ES-I3 (cell line): ENCODE results near the gene IQSEC1.

Experiments used
- H3K36me3 ChIP-seq: 2 replicates; pipeline ENCODE4 v1.6.1; 2013; ENCODE audit warnings: mild to moderate bottlenecking, low read length, control low read depth, moderate library complexity; ENCODE audit not compliant: insufficient read depth
- H3K4me1 ChIP-seq: 2 replicates; pipeline ENCODE4 v1.6.1; 2013; ENCODE audit warnings: mild to moderate bottlenecking, control low read depth, low read length; ENCODE audit not compliant: insufficient read depth
- H3K9ac ChIP-seq: 2 replicates; pipeline ENCODE4 v1.6.1; 2013; ENCODE audit warnings: low read depth, mild to moderate bottlenecking, low read length, moderate library complexity
- H3K9me3 ChIP-seq: 2 replicates; pipeline ENCODE4 v1.6.1; 2013; ENCODE audit warnings: mild to moderate bottlenecking, low read length, moderate library complexity; ENCODE audit not compliant: control insufficient read depth, insufficient read depth

Gene IQSEC1

DNA sequence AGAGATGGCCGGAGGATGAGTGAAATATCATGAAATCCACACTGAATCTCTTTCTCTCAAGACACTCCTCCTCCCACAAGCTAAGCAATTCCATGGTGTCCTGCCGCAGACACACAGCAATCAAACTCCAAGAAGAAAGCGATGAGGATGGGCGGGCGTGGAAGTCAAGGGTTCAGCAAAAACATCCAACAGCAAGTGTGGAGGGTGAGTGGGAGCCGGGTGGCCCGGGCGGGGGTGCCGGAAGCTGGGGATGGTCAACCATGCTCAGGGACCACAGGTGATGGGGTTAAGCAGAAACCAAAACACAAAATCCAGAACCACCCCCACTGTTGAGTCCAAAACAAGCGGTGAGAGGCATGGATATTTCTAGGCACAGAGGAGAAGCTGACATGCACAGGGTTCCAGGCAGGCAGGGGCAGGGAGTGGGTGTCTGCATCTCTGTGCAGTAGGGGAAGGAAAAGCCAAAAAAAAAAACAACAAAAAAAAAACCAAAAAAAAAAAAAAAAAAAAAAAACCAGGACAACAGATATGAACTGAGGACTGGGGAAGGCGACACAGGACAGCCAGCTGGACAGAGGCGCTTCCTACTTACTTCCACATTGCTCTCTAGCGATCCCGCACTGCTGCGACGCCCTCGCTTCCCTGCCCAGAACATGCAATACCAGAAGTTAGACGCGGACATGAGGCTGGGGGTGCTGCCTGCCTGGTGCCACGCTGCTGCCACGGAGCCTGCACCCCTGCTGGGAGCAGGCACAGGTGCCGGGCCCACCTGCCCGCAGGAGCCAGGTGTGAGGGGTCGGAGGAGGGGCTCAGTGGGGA, 170.8 kb downstream of the IQSEC1 start:
- Histone ChIP-seq H3K4me1 (peaks cover 2% of the 10 kb centered on the region; the same call in 1 of the 2 replicates), H3K9me3 (no peaks in the 10 kb centered on the region), H3K36me3 (no peaks in the 10 kb centered on the region), H3K9ac (no peak overlapping the region)

DNA sequence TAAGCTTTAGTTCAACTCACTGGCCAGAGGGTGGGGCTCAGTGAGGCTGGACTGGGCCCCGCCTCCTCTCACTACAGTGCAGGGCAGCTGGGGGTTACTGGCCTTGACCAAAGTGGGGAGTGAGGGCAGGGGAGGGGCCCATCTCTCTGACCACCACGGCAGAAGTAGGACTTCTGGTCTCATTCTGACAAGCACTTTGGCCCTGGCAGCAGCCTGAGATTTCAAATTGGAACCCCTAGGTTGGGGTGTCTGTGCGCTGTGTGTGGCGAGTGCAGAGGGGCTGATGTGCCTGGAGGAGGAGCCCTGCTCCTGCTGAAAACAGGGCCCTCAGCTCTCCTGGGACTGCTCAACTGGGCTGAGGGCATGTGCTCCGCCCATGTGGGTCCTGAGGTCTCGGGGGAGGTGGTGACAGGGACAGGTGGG, 171.6 kb downstream of the IQSEC1 start:
- Histone ChIP-seq H3K4me1 (peaks cover 4% of the 10 kb centered on the region; the same call in 1 of the 2 replicates), H3K9ac (no peak overlapping the region), H3K9me3 (no peaks in the 10 kb centered on the region), H3K36me3 (no peaks in the 10 kb centered on the region)

DNA sequence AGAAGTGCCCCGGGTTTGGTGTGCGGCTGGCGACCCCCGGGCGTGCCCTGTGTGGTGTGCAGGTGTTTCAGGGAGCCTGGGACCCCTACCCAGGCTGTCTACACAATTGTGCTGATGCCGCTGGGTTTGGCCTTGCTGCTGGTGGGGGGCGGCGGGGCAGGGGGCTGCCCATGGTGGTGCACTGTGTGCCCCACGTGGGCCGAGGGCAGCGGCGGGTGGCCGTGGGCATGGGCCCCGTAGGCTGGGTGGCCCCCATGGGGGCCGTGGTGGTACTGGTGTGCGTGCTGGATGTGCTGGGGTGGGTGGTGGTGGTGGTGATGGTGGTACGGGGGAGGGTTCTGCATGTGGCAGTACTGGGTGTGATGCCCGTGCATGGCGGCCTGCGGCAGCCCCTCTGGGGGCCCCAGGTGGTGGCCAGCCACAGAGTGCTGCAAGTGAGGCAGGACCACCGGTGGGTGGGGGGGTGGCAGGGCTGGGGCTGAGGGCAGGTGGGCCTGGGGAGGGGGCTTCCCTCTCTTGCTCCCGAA, 172.3 kb downstream of the IQSEC1 start:
- Histone ChIP-seq H3K4me1 (peaks cover 4% of the 10 kb centered on the region; the same call in 1 of the 2 replicates), H3K9me3 (no peaks in the 10 kb centered on the region), H3K36me3 (no peaks in the 10 kb centered on the region), H3K9ac (no peak overlapping the region)

DNA sequence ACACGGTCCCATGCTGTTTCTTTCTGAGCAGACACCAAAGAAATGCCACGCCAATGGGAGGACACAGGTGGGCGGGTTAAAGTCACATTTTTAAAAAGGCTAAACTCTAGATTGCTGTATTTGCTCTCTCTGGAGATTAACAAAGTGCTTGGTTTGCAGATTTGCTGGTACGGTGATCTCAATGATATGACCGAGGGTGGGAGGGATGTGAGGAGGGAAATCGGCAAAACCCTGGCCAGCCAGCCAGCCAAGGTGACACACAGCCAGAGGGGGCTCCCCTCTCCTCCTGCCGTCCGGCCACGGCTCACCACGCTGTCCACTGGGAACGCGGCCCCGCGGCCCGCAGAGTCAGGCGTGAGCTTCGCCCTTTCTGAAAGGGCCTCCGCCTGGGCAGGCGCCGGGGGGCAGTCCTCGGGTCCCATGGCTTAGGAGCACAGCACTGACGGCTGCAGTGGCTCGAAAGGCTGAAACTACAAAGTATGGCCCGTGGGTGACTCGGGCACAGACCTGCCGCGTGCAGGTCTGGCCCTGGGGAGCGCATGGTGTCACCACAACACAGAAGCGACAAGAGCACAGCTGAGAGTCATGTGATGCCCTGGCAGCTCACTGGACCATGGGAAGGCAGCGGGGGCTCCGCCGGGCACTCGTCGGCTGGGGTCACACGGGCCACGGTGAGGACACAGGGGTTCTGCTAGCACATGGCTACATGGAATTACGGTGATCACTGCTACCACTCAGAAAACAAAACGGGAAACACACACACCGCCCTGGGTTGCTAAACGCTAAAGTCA, 174.1 kb downstream of the IQSEC1 start:
- H3K9me3 ChIP-seq, result no peaks in the 10 kb centered on the region
- H3K4me1 ChIP-seq, result peaks cover 9% of the 10 kb centered on the region; the same call in 1 of the 2 replicates
- H3K36me3 ChIP-seq, result no peaks in the 10 kb centered on the region
- H3K9ac ChIP-seq, result no peak overlapping the region

DNA sequence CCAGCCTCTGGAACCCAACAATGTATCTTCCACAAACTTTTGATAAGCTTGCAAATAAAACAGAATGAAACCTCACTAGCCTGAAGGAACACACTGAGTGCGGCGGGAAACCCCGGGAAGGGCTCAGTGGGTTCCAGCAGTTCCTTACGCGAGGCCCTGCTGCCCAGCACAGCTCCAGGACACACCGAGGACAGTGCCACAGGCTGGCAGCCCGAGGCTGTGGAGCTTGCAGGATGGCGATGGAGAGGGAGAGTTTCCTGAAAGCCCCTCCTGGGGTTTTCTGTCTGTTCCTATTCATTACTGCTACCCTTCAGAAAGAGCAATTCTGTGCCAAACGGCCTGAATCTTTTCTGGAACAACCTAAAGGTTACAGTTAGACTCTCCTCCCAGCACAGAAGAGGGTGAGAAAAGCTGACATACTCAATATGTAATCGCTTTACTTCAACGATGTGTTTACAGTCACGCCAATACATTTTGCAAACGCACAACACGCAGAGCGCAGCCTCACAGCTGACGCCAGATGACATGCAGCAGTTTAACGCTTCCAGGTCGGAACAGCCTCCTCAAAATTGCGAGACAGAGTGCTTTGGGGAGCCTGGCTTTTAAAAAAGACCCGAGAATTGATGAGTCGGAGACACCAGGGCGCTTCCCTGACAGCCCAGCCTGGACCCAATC, 174.8 kb downstream of the IQSEC1 start:
- Histone ChIP-seq H3K36me3 (no peaks in the 10 kb centered on the region; the same call in 1 of the 2 replicates), H3K4me1 (peaks cover 9% of the 10 kb centered on the region; the same call in 1 of the 2 replicates), H3K9ac (no peak overlapping the region), H3K9me3 (no peaks in the 10 kb centered on the region)

DNA sequence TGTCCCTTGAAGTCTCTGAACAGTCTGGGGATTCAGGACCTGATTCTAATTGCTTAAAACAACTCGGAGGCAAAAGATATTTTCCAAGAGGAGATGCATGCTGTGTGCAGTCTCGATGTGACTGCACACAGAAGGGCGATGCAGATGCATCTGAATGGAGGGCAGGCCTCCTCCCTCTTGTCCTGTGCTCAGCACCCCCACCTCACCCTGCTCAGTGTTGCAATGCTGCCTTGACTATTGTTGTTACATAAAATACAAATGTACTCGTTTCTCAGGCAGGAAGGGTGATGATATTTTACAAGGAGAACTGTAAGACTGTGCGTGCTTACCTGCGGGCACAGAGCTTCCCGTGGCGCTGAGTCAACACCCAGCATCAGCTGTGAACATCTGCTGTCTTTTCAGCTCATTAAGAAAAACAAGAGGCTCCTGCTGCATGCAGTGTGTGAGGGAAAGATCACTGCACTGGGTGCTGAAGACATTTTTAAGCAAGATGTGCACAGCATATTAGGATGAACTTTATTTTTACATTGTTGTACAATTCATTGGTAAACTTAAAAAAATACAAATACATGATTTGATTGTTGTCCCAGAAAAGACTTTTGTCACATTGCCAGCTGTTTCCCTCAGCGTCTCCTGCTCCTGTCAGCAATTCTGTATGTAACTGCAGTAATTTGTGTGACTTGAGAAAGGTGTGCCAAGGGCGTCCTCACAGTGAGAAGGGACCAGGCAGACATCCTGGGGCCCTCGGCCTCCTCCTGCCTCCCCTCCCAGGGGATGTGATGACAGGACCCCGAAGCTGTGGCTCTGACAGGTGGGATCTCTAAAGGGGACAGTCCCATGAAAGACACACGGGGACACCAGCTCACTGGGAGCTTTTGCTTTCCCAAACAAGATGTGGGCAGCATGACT, 175.6 kb downstream of the IQSEC1 start:
- Histone ChIP-seq H3K9me3 (no peaks in the 10 kb centered on the region), H3K4me1 (peaks cover 9% of the 10 kb centered on the region; the same call in 1 of the 2 replicates), H3K9ac (no peak overlapping the region), H3K36me3 (no peaks in the 10 kb centered on the region; the same call in 1 of the 2 replicates)

DNA sequence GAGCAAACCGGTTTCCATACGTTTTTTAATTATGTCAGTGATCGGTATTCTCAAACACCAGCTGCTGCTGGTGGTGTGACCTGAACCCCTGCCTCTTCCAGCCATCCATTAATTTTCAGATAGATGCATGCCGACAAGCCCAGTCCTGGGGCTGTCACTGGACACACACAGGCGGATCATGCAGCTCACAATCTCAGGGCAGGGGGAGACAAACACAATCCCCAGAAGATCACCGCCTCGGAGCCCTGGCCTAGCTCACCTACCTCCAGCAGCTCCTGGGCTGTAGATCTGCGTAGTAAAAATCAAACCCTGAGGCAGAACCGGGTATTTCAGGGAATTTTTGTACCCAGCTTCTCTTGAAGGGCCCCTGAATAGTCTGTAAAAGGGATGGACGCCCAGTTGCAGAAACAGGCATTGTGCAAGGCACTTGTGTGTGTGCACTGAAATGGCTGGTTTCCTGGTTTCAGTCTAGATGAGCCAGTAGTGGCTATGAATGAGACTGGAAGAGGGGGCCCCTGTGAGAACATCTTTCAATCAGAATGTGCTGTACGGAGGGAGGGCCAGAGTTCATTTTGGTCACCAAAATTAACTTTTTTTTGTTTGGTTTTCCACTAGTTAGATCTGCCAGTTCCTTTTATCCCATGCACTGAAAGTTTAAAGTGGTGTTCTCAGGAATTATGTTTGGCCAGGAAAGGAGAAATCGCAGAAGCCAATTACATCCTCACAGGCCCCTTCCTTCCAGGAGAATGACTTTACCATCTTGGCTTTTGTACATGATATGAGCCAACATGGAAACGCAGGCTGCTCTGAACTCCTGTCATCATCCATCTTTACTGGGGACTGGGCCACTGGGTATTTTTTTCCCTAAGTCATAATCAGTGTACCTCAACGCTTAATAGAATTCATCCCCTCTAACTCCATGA, 176.9 kb downstream of the IQSEC1 start:
- Histone ChIP-seq H3K4me1 (0 out of 2 replicates have a peak, but pooled peaks cover 9% of the 10 kb centered on the region), H3K9me3 (no peaks in the 10 kb centered on the region), H3K9ac (no peak overlapping the region), H3K36me3 (no peaks in the 10 kb centered on the region; the same call in 1 of the 2 replicates)

DNA sequence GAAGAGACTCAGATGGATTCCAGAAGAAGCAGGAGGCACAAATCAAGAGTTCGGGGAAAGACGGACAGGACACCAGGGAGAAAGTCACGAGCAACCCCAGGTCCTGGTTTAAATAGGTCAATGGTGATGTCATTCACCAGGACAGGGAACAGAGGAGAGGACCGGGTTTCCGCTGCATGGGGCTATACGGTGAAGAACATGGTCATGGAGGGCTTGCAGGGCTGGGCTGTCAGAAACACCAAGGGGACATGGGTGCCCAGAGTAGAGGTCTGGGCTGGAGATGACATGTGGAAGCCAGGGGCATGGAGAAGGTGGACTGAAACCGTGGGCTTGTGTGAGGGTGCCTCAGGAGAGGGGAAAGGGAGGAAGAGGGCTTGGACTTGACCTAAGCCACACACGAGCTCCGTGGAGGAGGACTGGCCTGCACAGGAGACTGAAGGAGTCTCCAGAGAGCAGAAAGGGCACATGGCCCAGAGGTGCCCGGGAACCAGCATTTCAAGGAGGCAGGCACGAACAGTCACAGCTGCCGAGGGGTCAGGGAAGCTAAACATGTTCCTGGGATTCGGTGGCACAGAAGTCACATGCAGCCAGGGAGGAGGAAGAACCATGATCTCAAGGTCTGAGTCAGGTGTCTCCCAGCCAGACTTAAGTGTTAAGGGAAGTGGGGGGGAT, 177.7 kb downstream of the IQSEC1 start:
- Histone ChIP-seq H3K9ac (no peak overlapping the region), H3K9me3 (no peaks in the 10 kb centered on the region), H3K36me3 (no peaks in the 10 kb centered on the region; the same call in 1 of the 2 replicates), H3K4me1 (0 out of 2 replicates have a peak, but pooled peaks cover 9% of the 10 kb centered on the region)

DNA sequence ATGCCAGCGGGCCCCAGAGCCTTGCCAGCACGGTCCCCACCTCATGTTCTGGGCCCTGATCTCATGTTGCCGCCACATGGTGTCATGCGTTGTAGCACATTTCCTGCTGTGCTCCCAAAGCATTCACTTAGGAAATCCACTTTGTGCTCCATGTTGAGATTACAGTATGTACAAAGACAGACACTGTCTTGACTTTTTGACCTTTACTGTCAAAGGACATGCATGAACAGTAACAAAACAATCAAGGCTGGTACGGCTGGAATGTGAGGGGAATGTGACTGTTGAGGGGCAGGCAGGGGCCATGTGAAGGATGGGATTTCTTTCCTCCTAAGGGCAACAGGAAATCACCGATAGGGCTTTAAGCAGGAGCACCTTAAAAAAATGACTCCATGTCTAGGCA, 178.6 kb downstream of the IQSEC1 start:
- Histone ChIP-seq H3K4me1 (0 out of 2 replicates have a peak, but pooled peaks cover 9% of the 10 kb centered on the region), H3K9me3 (no peaks in the 10 kb centered on the region), H3K36me3 (no peaks in the 10 kb centered on the region; the same call in 1 of the 2 replicates), H3K9ac (no peak overlapping the region)

DNA sequence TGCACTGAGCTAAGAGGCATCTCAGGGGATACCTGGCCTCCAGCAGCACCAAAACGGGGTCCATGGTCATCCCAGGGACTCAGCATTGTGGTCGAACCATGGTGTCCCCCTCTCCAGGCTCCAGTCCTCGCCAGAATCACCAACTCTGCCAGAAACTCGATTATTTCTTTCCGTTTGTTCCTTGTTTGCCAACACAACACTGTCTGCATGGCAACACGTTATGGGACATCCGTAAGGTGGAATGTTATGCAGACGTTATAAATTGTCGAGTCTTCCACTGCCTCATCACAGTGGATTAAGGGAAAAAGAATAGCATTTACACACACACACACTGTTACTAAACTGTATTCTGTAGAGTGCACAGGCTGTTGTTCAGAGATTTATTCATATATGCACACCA, 179.4 kb downstream of the IQSEC1 start:
- Histone ChIP-seq H3K4me1 (0 out of 2 replicates have a peak, but pooled peaks cover 9% of the 10 kb centered on the region), H3K9me3 (no peaks in the 10 kb centered on the region), H3K9ac (no peak overlapping the region), H3K36me3 (no peaks in the 10 kb centered on the region; the same call in 1 of the 2 replicates)

DNA sequence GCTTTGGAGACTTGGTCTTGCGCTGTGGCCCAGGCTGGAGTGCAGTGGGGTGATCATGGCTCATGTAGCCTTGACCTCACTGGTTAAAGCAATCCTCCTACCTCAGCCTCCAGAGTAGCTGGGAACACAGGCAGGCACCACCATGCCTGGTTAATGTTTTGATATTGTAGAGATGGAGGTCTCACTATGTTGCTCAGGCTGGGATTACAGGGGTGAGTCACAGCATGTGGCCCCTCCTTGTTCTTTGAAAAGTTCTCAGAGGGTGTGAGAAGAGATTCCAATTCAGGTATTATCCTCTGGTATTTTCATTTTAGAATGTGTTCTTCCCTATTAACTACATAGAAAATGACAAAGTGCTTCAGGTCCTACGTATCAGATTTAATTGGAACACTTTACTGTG, 180.0 kb downstream of the IQSEC1 start:
- H3K4me1 ChIP-seq, result 0 out of 2 replicates have a peak, but pooled peaks cover 9% of the 10 kb centered on the region
- H3K9ac ChIP-seq, result no peak overlapping the region
- H3K36me3 ChIP-seq, result no peaks in the 10 kb centered on the region; the same call in 1 of the 2 replicates
- H3K9me3 ChIP-seq, result no peaks in the 10 kb centered on the region

DNA sequence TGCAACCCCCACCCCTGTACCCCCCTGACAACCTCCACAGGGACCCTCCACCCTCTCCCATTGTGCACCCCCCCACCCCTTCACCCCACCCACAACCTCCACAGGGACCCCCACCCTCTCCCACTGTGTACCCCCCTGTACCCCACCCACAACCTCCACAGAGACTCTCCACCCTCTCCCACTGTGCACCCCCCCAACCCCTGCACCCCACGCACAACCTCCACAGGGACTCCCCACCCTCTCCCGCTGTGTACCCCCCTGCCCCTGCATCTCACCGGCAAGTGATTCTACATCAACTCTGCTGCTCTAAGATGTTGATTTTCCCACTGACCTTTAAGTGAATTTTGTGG, 180.4 kb downstream of the IQSEC1 start:
- Histone ChIP-seq H3K4me1 (0 out of 2 replicates have a peak, but pooled peaks cover 9% of the 10 kb centered on the region), H3K9ac (no peak overlapping the region), H3K9me3 (no peaks in the 10 kb centered on the region), H3K36me3 (no peaks in the 10 kb centered on the region; the same call in 1 of the 2 replicates)
